ENCODE data around the gene PDIK1L.

PDIK1L gene

DNA sequence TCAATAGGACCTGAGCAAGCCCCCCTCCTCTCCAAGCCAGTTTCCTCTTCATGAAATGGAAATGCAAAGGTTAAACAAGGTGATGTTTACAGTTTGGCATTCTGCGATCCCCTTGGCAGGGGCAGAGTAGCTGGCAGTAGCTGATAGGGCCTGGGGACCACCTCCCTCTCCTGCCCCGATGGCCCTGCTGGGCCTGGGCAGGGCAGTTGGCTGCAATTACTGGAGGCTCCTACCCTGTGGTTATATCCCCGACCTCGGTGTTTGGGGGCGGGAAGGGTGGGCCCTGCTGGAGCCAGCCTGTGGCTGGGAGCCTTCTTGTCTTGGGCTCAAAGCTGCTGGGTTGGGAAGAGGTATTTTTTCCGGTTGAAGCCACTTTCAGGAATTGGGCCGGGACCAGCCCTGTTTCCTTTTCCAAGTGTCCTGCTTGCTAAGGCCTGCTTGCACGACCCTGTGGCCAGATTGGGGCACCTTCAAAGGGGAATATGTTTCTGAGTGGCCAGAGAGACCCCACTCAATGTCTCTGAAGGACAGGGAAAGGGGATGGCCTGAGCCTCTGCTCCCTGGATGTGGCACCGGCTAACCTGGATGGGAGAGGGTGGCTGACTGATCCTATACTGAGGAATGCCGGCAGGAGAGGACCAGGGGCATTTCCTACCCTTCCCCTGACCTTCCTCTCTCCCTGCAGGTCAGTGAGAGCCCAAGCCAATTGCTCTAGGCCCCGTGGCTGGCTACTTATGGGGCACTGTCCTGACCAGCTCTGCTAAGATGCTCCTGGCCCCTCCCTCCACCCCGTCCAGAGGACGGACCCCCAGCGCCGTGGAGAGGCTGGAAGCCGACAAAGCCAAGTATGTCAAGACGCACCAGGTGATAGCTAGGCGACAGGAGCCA, 49.1 kb downstream of the PDIK1L start:
- TF ChIP-seq CTCF (IDR thresholded peaks at IDR 0.05; ENCODE audit: extremely low read depth, missing control alignments), result no peak

DNA sequence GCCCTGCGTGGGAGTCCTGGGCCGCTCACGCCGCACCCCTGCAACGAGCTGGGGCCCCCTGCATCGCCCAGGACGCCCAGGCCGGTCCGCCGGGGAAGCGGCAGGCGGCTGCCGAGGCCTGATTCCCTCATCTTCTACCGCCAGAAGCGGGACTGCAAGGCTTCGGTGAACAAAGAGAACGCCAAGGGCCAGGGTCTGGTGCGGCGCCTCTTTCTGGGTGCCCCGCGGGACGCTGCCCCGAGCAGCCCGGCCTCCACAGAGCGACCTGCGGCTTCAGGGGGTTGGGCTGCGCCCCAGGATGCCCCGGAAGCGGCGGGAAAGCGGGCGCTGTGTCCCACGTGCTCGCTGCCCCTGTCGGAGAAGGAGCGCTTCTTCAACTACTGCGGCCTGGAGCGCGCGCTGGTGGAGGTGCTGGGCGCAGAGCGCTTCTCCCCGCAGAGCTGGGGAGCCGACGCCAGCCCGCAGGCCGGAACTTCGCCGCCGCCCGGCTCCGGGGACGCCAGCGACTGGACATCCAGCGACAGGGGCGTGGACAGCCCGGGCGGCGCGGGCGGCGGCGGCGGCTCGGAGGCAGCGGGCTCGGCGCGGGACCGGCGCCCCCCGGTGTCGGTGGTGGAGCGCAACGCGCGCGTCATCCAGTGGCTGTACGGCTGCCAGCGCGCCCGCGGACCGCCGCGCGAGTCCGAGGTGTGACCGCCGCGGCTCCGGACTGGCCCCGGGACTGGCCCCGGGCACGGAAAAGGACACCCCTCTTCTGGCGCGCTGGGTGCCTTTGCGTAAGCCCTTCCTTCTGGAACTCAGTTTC, 50.0 kb downstream of the PDIK1L start:
- TF ChIP-seq CTCF (IDR thresholded peaks at IDR 0.05; ENCODE audit: extremely low read depth, missing control alignments), result no peak
- DNase-seq (ENCODE audit: low spot score), result peak; percentile 76

More for the DNA sequence above, 49.1 kb downstream of the PDIK1L start:
- DNase-seq (ENCODE audit: low spot score), result peak; percentile 22

DNA sequence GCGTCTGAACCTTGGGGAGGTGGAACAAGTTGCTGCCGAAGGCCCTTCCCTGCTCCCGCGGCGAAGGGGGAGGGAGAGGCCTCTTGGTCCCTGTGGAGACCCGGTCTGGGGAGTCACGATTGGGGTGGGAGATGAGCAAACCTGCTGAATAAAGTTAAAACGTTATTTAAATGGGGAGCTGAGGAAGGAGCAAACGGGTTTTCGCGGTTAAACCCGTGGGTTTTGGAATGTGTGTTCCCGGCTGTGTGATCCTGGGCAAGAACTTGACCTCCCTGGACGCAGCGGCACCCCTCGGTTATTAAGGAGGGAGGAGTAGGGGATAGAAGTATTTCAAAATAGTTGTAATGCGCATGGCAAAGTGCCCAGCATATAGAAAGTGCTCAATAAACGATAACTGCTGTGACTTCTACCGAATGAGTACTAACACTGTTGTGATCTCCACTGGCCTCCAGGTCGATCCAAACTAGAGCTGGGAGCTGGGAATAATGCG, 50.6 kb downstream of the PDIK1L start:
- TF ChIP-seq CTCF (IDR thresholded peaks at IDR 0.05; ENCODE audit: extremely low read depth, missing control alignments), result no peak
- DNase-seq (ENCODE audit: low spot score), result peak; percentile 31

DNA sequence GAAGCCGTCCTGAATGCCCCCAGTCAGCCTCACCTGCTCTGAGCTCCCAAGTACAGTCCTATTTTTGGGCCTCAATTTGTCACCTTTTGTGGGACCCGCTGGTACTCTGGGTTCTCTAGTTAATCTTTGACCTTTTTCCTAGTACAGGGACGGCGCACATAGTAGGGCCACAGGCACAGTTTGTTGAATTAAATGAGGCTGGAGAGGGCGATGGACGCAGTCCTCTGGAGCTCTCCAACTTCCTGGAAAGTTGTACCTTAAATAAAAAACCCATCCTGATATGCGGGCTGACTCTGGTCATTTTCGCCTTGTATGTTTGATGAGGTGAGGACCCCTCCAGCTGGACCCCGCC, 52.0 kb downstream of the PDIK1L start:
- DNase-seq (ENCODE audit: low spot score), result peak; percentile 15
- no peak for TF ChIP-seq CTCF (IDR thresholded peaks at IDR 0.05; ENCODE audit: extremely low read depth, missing control alignments)

- DNase-seq (ENCODE audit: low spot score), result peak; percentile 88
- TF ChIP-seq CTCF (IDR thresholded peaks at IDR 0.05; ENCODE audit: extremely low read depth, missing control alignments), result peak; percentile 75
Observed at GRCh38 chr1:26164036-26164860, 52.6 kb downstream of the PDIK1L start.

GRCh38 chr1:26164861-26165842, 53.5 kb downstream of the PDIK1L start:
- peak; percentile 37 for DNase-seq (ENCODE audit: low spot score)
- no peak for TF ChIP-seq CTCF (IDR thresholded peaks at IDR 0.05; ENCODE audit: extremely low read depth, missing control alignments)

Data from GM20000 (cell line).